MG63 (cell line): ENCODE measurements around the gene VGLL4. TPM values are rescaled to one million over a fixed set of nuclear protein-coding genes. Genes with fewer than 3 reads are reported as not detected.

ENCODE experiments used
- DNase-seq: peaks from one replicate; pipeline ENCODE4 v3.0.0-alpha.2; 2020
- H3K27me3 ChIP-seq: fragments of 250-450 bp; sonication (Bioruptor Pico); 2 replicates; pipeline ENCODE4 v1.5.1; 2020; ENCODE audit warnings: mild to moderate bottlenecking, moderate library complexity
- H3K36me3 ChIP-seq: fragments of 250-450 bp; sonication (Bioruptor Pico); 2 replicates; pipeline ENCODE4 v1.5.1; 2020; ENCODE audit warnings: mild to moderate bottlenecking, moderate library complexity
- H3K4me3 ChIP-seq: fragments of 250-450 bp; sonication (Bioruptor Pico); 2 replicates; pipeline ENCODE4 v1.5.1; 2020; ENCODE audit warnings: mild to moderate bottlenecking, moderate library complexity
- H3K9me3 ChIP-seq: fragments of 250-450 bp; sonication (Bioruptor Pico); 2 replicates; pipeline ENCODE4 v1.5.1; 2020; ENCODE audit warnings: mild to moderate bottlenecking, moderate library complexity
- total RNA-seq: library from RNA; depleted of rRNA; stranded (reverse); fragments of >200 nt; shearing (Covaris generic); gene quantifications from 2 replicates; pipeline ENCODE4 v1.2.3, GENCODE V29; 2014; ENCODE audit warnings: low replicate concordance

The VGLL4 gene
- total RNA-seq, 1 experiment from 2014 or later = 21.1 TPM

- no peaks in the 10 kb centered on the region for H3K9me3 ChIP-seq
- H3K27me3 ChIP-seq = no peaks in the 10 kb centered on the region
- no peak for DNase-seq
- no peak overlapping the region for H3K4me3 ChIP-seq
- peaks cover 2% of the 10 kb centered on the region; the same call in 1 of the 2 replicates for H3K36me3 ChIP-seq
Observed at GRCh38 chr3:11558002-11558401, 85.7 kb downstream of the VGLL4 start.

- peaks cover 2% of the 10 kb centered on the region; the same call in 1 of the 2 replicates for H3K36me3 ChIP-seq
- no peaks in the 10 kb centered on the region for H3K9me3 ChIP-seq
- no peaks in the 10 kb centered on the region for H3K27me3 ChIP-seq
- H3K4me3 ChIP-seq = no peak overlapping the region
- peak; percentile 41 for DNase-seq
Observed at GRCh38 chr3:11556851-11557644, 86.7 kb downstream of the VGLL4 start.

- DNase-seq = no peak
- Histone ChIP-seq H3K36me3 (peaks cover 2% of the 10 kb centered on the region; the same call in 1 of the 2 replicates), H3K9me3 (no peaks in the 10 kb centered on the region), H3K4me3 (no peak overlapping the region), H3K27me3 (no peaks in the 10 kb centered on the region)
Observed at GRCh38 chr3:11555881-11556633, 87.7 kb downstream of the VGLL4 start.

- no peaks in the 10 kb centered on the region for H3K27me3 ChIP-seq
- no peaks in the 10 kb centered on the region for H3K9me3 ChIP-seq
- peaks cover 2% of the 10 kb centered on the region; the same call in 1 of the 2 replicates for H3K36me3 ChIP-seq
- H3K4me3 ChIP-seq = no peak overlapping the region
- DNase-seq = no peak
Observed at GRCh38 chr3:11555211-11555782, 88.4 kb downstream of the VGLL4 start.

- DNase-seq = no peak
- H3K36me3 ChIP-seq = peaks cover 2% of the 10 kb centered on the region; the same call in 1 of the 2 replicates
- no peaks in the 10 kb centered on the region for H3K9me3 ChIP-seq
- H3K27me3 ChIP-seq = no peaks in the 10 kb centered on the region
- H3K4me3 ChIP-seq = no peak overlapping the region
Observed at GRCh38 chr3:11554666-11555065, 89.0 kb downstream of the VGLL4 start.

GRCh38 chr3:11554236-11554610 is 89.5 kb downstream of the VGLL4 start:
- no peak overlapping the region for H3K4me3 ChIP-seq
- DNase-seq = no peak
- peaks cover 2% of the 10 kb centered on the region; the same call in 1 of the 2 replicates for H3K36me3 ChIP-seq
- H3K9me3 ChIP-seq = no peaks in the 10 kb centered on the region
- H3K27me3 ChIP-seq = no peaks in the 10 kb centered on the region

- no peaks in the 10 kb centered on the region for H3K27me3 ChIP-seq
- H3K36me3 ChIP-seq = peaks cover 2% of the 10 kb centered on the region; the same call in 1 of the 2 replicates
- DNase-seq = peak; percentile 43
- no peaks in the 10 kb centered on the region for H3K9me3 ChIP-seq
- H3K4me3 ChIP-seq = no peak overlapping the region
Observed at GRCh38 chr3:11553436-11554235, 90.1 kb downstream of the VGLL4 start.

GRCh38 chr3:11552289-11553264 is 91.1 kb downstream of the VGLL4 start:
- no peaks in the 10 kb centered on the region for H3K9me3 ChIP-seq
- H3K27me3 ChIP-seq = no peaks in the 10 kb centered on the region
- no peak overlapping the region for H3K4me3 ChIP-seq
- no peak for DNase-seq
- 0 out of 2 replicates have a peak, but pooled peaks cover 2% of the 10 kb centered on the region for H3K36me3 ChIP-seq

GRCh38 chr3:11551036-11551435 is 92.7 kb downstream of the VGLL4 start:
- Histone ChIP-seq H3K27me3 (no peaks in the 10 kb centered on the region), H3K9me3 (no peaks in the 10 kb centered on the region), H3K36me3 (no peaks in the 10 kb centered on the region), H3K4me3 (no peak overlapping the region)
- DNase-seq = no peak

- H3K27me3 ChIP-seq = no peaks in the 10 kb centered on the region
- H3K36me3 ChIP-seq = no peaks in the 10 kb centered on the region
- no peak overlapping the region for H3K4me3 ChIP-seq
- no peaks in the 10 kb centered on the region for H3K9me3 ChIP-seq
- DNase-seq = no peak
Observed at GRCh38 chr3:11549580-11550140, 94.1 kb downstream of the VGLL4 start.

GRCh38 chr3:11548721-11549131 is 95.0 kb downstream of the VGLL4 start:
- DNase-seq = peak; percentile 53
- H3K4me3 ChIP-seq = no peak overlapping the region

GRCh38 chr3:11547498-11547897 is 96.2 kb downstream of the VGLL4 start:
- no peaks in the 10 kb centered on the region for H3K27me3 ChIP-seq
- no peak for DNase-seq
- no peaks in the 10 kb centered on the region for H3K36me3 ChIP-seq
- H3K9me3 ChIP-seq = no peaks in the 10 kb centered on the region
- H3K4me3 ChIP-seq = no peak overlapping the region

More at GRCh38 chr3:11548721-11549131, 95.0 kb downstream of the VGLL4 start:
- Histone ChIP-seq H3K27me3 (no peaks in the 10 kb centered on the region), H3K36me3 (no peaks in the 10 kb centered on the region), H3K9me3 (no peaks in the 10 kb centered on the region)

- no peak for DNase-seq
- Histone ChIP-seq H3K4me3 (no peak overlapping the region), H3K9me3 (no peaks in the 10 kb centered on the region), H3K36me3 (no peaks in the 10 kb centered on the region), H3K27me3 (no peaks in the 10 kb centered on the region)
Observed at GRCh38 chr3:11546657-11547302, 96.9 kb downstream of the VGLL4 start.

- no peaks in the 10 kb centered on the region for H3K27me3 ChIP-seq
- no peaks in the 10 kb centered on the region for H3K9me3 ChIP-seq
- no peaks in the 10 kb centered on the region for H3K36me3 ChIP-seq
- DNase-seq = no peak
- H3K4me3 ChIP-seq = no peak overlapping the region
Observed at GRCh38 chr3:11545186-11545851, 98.4 kb downstream of the VGLL4 start.
